Measurements from ENCODE around the gene FNDC3A. TPM values are rescaled to one million over a fixed set of nuclear protein-coding genes. Genes with fewer than 3 reads are reported as not detected.

Gene FNDC3A
- total RNA-seq, 4 donors from 2014 or later: 21.9 to 59.7 (median 40.1) TPM

GRCh38 chr13:49218493-49219051, 242.9 kb downstream of the FNDC3A start:
- H3K27me3 ChIP-seq: peaks cover 66% of the 10 kb centered on the region
- intact Hi-C loops (cut with DNase I; ENCODE audit: low total_unique reads): no loop called here
- WGBS, 2 donors (ENCODE audit: low coverage in 1 of 2): 33 to 50% methylated on average over 11 to 25 of the region's 25 CpGs
- H3K36me3 ChIP-seq: no peaks in the 10 kb centered on the region
- in situ Hi-C loops (cut with MboI; ENCODE audit: low pct_ligation_motif_present in 1 of 4, low pct_unique_long_range_greater_than_20kb in 1 of 4, low sequenced_read_pairs in 3 of 4): no loop called here
- TF ChIP-seq POLR2A (IDR thresholded peaks at IDR 0.05) (no peak), CTCF (IDR thresholded peaks at IDR 0.05) (no peak), EP300 (IDR thresholded peaks at IDR 0.05; ENCODE audit: low read depth) (no peak), POLR2AphosphoS5 (IDR thresholded peaks at IDR 0.05) (no peak)
- H3K4me1 ChIP-seq: peaks cover 6 to 41% (median 9%) of the 10 kb centered on the region in 4 donors
- H3K9me3 ChIP-seq: no peaks in the 10 kb centered on the region
- no peak for DNase-seq
- no peak overlapping the region for H3K4me3 ChIP-seq
- H3K27ac ChIP-seq: no peak overlapping the region

GRCh38 chr13:49219647-49220035, 243.9 kb downstream of the FNDC3A start:
- intact Hi-C loops (cut with DNase I; ENCODE audit: low total_unique reads) (no loop called here), in situ Hi-C loops (cut with MboI; ENCODE audit: low pct_ligation_motif_present in 1 of 4, low pct_unique_long_range_greater_than_20kb in 1 of 4, low sequenced_read_pairs in 3 of 4) (no loop called here)
- Histone ChIP-seq H3K4me3 (peak overlapping the region; percentile 19 to 56 (median 40)), H3K9me3 (no peaks in the 10 kb centered on the region), H3K36me3 (no peaks in the 10 kb centered on the region), H3K27me3 (peaks cover 73% of the 10 kb centered on the region), H3K4me1 (peaks cover 6 to 31% (median 9%) of the 10 kb centered on the region in 4 donors), H3K27ac (no peak overlapping the region)
- DNase-seq: peak; percentile 36
- no peak for TF ChIP-seq EP300 (IDR thresholded peaks at IDR 0.05; ENCODE audit: low read depth)
- TF ChIP-seq CTCF (IDR thresholded peaks at IDR 0.05): no peak
- no peak for TF ChIP-seq POLR2A (IDR thresholded peaks at IDR 0.05)
- TF ChIP-seq POLR2AphosphoS5 (IDR thresholded peaks at IDR 0.05): no peak
- 23 to 46% methylated on average over 4 to 17 of the region's 17 CpGs for WGBS, 2 donors (ENCODE audit: low coverage in 1 of 2)

- Histone ChIP-seq H3K4me3 (peak within 1 kb of the TSS; percentile 19 to 56 (median 40)), H3K36me3 (no peaks in the 10 kb centered on the region), H3K27ac (no peak within 1 kb of the TSS), H3K27me3 (peaks cover 76% of the 10 kb centered on the region), H3K9me3 (no peaks in the 10 kb centered on the region), H3K4me1 (peaks cover 3 to 25% (median 6%) of the 10 kb centered on the region in 4 donors)
- in situ Hi-C loops (cut with MboI; ENCODE audit: low pct_ligation_motif_present in 1 of 4, low pct_unique_long_range_greater_than_20kb in 1 of 4, low sequenced_read_pairs in 3 of 4) (no loop called here), intact Hi-C loops (cut with DNase I; ENCODE audit: low total_unique reads) (no loop called here)
- WGBS, 2 donors (ENCODE audit: low coverage in 1 of 2): 18 to 80% methylated on average over 2 to 52 of the region's 111 CpGs
- no peak for DNase-seq
- TF ChIP-seq CTCF (IDR thresholded peaks at IDR 0.05) (peak in 2 of 5 experiments; percentile 7 to 9), EP300 (IDR thresholded peaks at IDR 0.05; ENCODE audit: low read depth) (no peak), POLR2A (IDR thresholded peaks at IDR 0.05) (no peak)
Observed at GRCh38 chr13:49220036-49220855, 244.5 kb downstream of the FNDC3A start, which contains the start of gene MLNR. TSS of gene MLNR (plus strand) at chr13:49220338. CDS start at chr13:49220338, 0 bp downstream.

- intact Hi-C loops (cut with DNase I; ENCODE audit: low total_unique reads): no loop called here
- H3K4me1 ChIP-seq: peaks cover 3 to 23% (median 5%) of the 10 kb centered on the region in 4 donors
- WGBS, 2 donors (ENCODE audit: low coverage in 1 of 2): 20 to 42% methylated on average over 11 to 43 of the region's 73 CpGs
- peak overlapping the region in 3 of 4 donors; percentile 35 to 56 (median 46) for H3K4me3 ChIP-seq
- peaks cover 76% of the 10 kb centered on the region for H3K27me3 ChIP-seq
- TF ChIP-seq POLR2AphosphoS5 (IDR thresholded peaks at IDR 0.05): no peak
- no peak for TF ChIP-seq CTCF (IDR thresholded peaks at IDR 0.05)
- no peak for TF ChIP-seq POLR2A (IDR thresholded peaks at IDR 0.05)
- TF ChIP-seq EP300 (IDR thresholded peaks at IDR 0.05; ENCODE audit: low read depth): no peak
- no peaks in the 10 kb centered on the region for H3K9me3 ChIP-seq
- DNase-seq: no peak
- in situ Hi-C loops (cut with MboI; ENCODE audit: low pct_ligation_motif_present in 1 of 4, low pct_unique_long_range_greater_than_20kb in 1 of 4, low sequenced_read_pairs in 3 of 4): no loop called here
- no peaks in the 10 kb centered on the region for H3K36me3 ChIP-seq
- no peak overlapping the region for H3K27ac ChIP-seq
Observed at GRCh38 chr13:49220856-49221589, 245.3 kb downstream of the FNDC3A start.

Data from transverse colon (tissue), 4 donors.